ENCODE results near the gene FAM83B.
"Not testable (repeated sequence)": the region's sequence is repeated elsewhere in the genome, so short reads cannot be mapped to it uniquely, and the experiment has no call there.

Gene FAM83B

DNA sequence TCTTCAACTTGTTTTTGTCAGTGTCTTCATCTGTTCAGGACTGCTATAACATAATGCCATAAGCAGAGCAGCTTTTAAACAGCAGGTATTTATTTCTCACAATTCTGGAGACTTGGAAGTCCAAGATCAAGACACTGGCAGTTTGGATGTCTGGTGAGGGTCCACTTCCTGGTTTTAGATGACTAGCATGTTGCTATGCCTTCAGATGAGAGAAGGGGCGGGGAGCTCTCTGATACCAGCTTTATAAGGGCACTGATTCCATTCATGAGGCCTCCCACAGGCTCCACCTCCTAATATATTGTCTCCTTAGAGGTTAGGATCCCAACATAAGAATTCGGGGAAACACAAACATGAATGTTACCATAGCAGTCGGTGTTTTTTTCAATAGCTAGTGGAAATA is 52.9 kb downstream of the FAM83B start:
- no peak for DNase-seq

DNA sequence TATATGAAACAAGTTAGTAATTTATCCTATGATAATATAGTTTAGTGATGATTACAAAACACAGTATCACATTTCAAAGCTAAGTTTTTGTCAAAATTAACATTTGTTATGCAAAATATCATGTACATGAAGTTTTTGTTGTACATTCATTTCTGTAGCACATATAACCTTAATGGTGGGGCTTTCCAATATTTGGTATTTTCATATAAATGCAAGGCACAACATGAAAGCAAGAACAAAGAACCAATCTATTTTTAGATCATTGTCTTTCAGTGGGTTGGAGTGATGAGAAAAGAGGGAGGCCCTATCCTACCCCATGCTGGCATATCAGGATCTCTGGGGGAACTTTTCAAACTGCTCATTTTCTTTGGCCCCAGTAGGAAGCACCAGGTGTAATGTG is 53.4 kb downstream of the FAM83B start:
- DNase-seq = no peak

DNA sequence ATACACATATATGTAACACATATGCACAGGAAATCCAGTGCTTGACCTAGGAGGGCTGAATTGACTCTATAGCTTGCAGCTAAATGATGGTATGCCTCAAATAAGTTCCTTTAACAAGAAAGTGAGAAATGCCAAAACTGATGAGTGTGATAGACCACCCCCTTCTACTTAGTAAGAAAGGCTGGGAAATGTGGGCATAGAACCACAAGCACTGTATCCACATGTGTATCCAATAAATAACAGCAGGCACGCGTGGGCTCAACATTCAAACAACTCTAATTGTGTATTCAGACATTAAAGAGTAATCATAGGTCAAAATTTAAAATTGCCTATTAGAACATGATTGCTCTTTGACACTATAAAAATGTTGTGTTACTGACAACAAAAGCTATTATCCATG is 54.1 kb downstream of the FAM83B start:
- DNase-seq = no peak

DNA sequence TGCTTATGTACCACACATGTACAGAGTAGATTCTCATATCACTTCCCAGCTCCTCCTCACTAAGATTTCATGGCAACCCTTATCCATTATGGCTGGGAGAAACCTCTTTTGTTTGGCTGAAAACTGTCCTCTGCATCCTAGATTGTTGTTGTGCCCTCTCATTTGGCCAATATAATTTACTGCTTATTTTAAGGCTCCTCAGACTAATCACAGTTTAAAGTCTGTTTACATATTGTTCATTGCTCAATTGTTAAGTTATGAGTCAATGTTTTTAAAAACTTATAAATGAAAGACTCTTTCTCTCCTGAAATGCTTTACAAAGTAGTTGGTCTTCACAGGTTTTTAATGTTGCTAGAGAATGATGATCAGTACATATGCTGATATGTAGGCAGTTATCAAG is 57.3 kb downstream of the FAM83B start:
- DNase-seq = no peak

DNA sequence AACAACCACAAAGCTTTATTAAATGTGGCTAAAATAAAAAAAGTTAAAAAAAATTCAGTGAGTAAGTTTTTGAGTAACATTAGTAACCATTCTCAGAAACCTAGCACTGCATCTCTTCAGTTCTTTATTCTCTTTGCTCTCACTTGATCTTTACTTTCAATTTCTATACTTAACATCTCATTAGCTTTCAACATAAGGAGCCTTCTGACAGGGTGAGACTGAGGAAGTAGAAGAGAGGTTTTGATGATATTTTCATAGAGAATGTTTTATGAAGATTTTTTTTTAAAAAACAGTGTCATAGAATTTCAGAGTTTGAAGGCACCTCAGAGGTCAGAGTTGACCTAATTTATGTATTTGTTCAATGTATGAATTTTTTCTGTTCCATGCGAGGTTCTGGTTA is 60.8 kb downstream of the FAM83B start:
- no peak for DNase-seq

DNA sequence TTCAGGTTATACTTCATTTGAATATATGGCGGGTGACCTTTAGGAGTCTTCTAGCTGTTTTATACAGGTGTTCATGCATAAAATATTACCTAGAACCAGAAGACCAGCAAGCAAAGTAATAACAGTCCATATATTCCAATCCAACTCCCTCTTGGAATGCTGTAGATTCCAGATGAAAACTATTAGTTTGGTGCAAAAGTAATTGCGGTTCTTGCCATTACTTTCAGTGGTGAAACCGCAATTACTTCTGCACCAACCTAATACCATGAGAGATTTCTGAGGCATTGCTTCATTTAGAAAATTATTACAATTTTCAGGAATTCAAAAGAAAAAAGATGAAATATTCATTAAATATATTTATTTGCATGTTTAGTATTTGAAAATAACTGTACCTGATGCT is 62.6 kb downstream of the FAM83B start:
- DNase-seq = no peak

DNA sequence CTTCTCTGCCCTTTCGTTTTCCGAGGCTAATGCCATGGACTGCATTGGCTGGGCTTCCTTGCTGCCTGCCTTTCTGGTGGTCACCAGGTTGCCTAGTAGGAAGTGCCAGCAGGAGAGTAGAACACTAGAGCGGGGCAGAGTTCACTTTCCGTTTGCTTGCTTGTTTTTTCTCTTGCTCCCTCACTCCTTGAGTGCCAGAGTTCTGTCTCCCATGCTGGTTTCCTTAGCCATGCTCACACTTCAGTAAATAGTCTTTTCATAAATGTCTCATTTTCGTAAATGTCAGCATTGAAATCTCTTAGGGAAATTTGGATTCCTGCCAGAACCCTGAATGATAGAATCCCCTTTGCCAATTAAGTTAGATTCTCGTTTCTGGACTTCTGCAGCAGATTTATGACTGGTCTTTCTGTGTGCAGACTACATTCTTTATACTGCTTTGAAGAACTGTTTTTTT is 63.9 kb downstream of the FAM83B start:
- no peak for DNase-seq

DNA sequence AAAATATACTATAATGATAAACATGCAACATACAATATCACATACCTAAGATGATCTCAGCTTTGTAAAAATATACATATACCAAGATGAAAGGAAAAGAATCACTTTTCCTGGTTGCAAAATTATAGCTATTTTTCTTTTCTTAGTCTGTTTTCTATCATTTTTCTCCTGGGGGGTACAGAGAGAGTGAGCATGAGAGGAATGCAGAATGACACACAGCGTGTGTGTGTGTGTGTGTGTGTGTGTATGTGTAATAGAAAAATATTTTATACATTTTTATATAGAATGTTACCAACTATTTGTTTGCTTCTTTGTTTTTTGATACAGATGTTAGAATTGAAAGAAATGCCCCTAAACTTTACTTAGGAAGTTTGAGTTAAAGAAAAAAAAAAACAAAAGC is 64.3 kb downstream of the FAM83B start:
- DNase-seq = no peak

DNA sequence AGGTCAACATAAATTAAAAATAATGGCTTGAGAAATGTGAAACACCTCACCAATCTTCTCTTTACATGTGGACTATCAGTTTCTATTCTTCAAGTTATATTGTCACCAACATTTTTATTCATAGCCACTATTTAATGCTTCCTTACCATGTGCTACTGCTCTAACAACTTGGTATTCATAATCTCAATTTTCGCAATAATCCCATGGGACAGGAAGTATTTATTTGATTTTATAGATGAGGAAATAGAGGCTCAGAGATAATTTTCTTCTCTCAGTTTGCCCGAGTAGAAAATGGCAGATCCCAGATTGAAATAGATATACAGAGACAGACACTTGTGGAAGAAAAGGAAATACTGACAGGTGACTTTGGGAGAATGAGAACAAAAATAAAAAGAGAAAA is 66.6 kb downstream of the FAM83B start:
- no peak for DNase-seq

DNA sequence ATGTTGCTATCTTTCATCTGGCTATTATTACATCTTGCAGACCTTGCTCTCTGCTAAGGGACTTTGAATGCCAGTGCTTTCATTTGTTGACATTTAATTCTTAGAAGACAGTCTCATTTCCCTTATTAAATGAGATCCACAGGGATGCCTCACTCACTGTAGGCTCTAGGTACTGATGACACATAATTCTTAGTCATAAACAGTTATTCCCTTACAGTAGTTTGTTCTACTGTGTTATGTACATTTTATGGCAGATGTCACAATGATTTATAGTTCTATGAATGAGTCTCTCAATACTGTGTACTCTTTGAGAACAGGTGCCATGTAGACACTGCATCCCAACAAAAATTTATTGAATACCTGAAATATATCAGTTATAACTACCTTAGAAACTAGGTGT is 70.3 kb downstream of the FAM83B start:
- DNase-seq = no peak

DNA sequence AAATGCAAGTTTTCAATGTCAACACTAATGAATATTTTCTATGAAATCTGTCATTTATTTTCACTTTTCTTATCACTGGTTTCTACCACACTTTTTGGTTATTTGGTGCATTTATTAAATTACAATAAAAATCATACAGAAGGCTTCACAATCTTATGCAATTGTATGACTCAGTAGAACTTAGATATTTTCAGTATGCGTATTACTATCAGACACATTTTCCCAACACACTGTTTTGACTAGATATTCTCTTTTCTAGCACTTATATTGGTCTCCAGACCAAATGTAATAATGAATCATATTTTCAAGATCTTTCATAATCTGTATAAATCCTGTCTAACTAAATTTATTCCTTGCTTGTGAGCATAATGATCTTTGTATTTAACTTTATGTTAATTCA is 74.1 kb downstream of the FAM83B start:
- DNase-seq = no peak

DNA sequence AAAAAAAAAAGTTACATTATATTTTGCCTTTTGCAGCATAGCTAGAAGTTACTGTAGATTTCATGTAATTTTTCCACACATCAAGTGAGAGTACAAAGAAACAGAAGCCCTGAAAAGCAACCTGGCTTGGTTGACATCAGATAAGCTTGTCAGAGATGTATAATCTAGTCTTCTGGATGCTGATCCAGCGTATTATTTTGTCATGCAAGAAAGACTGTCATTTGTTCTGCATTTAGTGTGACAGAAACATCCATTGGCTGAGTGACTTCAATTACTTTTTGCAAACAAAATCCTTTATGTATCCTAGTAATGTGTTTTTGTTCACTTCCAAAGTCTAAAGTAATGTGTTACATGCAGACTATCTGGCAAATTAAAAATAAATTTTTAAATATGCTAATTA is 75.3 kb downstream of the FAM83B start:
- DNase-seq = no peak

DNA sequence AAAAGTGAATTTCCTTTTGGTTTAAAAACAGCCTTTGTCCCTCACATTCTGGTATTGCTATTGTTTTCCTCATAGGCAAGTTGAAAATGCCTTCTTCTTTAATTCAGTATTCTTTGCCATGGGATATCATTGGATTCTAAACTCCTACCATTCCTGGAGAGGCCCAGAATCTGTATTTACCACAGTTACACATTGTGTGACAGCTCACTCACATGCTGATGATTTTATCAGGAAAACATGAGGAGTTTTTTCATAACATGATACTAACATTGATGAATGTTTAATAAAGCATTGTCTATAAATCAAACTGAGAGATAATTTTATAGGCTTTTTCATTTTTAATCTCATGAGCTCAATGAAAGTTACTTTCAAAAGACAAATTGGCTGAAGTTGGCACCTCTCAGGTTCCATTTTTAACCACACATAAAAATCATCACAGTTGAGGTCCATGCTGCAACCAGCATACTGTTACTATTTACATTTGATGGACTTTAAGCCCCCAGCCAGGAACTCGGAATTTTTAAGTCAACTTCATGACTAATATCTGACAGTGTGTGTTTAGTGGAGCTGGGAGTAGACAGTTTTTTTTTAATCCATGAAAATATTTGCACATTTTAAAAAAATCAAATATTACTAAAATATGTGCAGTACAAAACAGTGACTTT is 82.8 kb downstream of the FAM83B start:
- DNase-seq = no peak

DNA sequence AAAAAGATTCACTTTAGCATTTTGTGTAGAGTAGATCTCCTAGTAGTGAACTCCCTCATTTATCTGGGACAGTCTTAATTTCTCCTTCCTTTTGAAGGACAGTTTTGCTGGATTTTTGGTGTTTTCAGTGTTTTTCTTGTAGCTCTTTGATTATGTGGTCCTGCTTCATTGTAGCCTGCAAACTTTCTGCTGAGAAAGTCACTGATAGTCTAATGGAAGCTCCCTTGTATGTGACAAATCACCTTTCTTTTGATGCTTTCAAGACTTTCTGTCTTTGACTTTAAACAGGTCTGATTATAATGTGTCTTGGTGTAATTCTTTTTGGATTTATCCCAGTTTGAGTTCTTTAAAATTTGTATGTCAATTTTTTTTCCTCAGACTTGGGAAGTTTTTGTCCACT is 86.1 kb downstream of the FAM83B start:
- no peak for DNase-seq

DNA sequence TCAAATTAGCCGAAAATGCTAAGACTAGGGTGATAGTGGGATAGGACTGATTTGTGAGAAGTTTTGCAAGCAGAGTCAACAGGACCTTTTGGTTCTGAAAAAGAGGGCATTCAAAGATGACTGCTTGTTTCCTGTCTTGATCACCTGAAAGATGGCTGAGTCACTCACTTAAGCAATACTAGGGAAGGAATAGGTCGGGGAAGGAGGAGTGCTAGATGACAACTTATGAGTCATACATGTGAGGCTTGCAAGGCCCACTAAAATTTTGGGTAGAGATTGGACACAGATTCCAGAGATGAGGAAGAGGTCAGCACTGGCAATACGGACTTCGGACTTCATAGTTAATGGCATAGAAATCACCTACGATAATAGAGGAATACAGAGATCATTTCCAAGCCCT is 89.2 kb downstream of the FAM83B start:
- no peak for DNase-seq

DNA sequence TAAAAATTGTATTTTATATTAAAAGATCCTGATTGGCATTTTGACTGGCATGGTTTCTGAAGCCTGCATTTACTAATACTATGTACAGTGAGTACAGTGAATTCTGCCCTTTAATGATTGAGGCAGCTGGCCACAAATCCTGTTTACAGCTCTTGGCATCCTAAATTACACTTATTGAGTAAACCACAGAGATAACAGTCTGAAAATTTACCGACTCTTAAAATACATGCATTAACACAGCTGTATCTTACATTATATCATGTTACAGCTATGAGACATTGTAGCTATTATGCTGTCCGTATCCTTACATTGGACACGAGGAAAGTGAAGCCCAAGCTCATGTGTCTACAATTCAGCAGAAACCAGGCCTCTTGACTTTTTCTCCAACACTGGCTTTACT is 90.8 kb downstream of the FAM83B start:
- DNase-seq = no peak

DNA sequence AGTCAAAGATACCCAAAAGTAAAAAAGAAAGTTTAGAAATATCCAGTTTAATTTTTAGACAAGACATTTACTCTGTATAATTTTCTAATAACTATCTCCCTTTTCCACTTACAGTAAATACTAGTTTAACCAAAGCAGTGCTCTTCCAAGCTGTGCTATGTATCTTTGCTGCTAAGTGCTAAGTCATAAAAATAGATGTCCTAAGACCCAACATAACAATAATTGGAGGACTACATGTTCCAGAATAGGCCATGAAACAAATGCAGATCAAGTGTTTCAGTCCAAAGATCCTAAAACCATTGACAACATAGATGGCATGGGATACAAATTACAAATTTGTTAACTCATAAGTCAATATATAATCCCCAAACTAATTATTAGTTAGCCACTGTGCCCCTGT is 111.1 kb downstream of the FAM83B start:
- DNase-seq = no peak

DNA sequence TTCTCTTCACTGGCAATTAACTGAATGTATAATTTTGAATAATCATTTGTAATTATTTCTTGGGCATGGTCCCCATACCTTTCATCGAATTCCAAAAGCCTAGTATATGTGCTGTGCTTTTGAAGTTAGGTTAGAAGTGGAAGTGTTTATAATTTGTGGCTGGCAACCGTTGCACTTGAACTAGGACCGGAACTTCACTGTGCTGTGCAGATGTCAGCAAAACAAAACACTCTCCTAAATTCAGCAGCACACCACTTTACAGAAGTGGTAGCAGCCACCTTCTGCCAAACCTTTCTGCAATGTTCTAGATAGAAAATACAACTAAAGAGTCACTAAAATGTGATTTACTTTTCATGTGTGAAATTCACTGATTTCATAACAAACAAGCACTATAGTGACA is 111.9 kb downstream of the FAM83B start:
- no peak for DNase-seq

DNA sequence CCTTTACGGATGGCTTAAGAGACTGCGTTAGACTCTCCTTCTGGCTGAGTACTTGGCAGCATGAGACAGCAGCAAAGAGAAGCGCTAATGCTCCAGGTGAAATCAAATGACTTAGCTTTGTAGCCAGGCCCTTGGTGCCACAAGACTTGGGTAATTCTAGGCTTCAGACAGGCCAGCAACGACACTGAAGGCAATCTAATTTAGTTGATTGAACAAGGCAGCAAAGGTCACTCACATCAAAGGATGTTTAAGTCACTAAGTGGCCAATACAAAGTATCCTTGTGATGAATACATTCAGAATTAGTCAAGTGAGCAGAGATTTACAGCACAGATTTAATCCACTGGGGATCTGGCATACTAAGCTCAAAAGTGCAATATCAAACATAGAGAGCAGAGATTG is 113.2 kb downstream of the FAM83B start:
- no peak for DNase-seq

DNA sequence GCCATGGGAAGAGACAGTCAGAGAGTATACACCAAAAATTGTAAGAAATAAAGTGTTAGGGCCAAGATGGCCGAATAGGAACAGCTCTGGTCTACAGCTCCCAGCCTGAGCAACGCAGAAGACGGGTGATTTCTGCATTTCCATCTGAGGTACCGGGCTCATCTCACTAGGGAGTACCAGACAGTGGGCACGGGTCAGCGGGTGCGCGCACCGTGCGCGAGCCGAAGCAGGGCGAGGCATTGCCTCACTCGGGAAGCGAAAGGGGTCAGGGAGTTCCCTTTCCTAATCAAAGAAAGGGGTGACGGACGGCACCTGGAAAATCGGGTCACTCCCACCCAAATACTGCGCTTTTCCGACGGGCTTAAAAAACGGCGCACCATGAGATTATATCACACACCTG is 114.8 kb downstream of the FAM83B start:
- not testable (repeated sequence) for DNase-seq

DNA sequence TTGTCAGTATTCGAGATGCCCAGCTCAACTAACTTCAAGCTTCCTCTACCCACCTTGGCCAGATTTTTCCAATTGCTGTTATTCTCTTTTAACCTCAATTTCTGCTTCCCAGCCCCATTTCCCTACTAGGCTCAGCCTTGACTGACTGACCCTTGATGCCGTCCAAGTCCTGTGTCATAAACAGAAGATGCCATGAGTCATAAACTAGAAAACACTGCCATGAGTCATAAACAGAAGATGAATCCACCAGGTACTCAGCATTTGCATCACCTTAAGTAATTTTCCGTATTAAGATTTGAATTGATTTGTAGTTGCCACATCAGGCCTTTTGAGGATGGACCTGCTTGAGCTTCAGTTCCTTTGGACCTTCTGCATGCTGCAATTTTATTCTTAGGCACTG is 123.8 kb downstream of the FAM83B start:
- DNase-seq = no peak

DNA sequence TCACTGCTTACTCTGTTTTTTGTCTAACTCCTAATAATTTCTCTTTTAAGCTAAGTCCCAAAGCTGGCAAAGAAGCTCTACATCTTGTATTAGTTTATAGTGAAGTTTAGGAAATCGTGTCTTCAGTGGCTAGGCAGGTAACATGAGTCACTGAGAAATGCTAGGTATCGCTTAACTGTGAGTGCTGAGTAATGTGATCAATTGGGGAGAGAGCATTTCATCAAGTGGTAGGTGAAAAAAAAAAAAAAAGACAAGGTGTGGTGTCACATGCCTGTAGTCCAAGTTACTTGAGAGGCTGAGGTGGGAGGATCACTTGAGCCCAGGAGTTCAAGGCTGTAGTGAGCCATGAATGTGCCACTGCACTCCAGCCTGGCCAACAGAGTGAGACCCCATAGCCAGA is 125.3 kb downstream of the FAM83B start:
- no peak for DNase-seq

DNA sequence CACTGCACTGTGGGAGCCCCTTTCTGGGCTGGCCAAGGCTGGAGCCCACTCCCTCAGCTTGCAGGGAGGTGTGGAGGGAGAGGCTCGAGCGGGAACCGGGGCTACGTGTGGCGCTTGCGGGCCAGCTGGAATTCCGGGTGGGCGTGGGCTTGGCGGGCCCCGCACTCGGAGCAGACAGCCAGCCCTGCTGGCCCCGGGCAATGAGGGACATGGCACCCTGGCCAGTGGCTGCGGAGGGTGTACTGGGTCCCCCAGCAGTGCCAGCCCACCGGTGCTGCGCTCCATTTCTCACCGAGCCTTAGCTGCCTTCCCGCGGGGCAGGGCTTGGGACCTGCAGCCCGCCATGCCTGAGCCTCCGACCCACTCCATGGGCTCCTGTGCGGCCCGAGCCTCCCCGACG is 132.6 kb downstream of the FAM83B start:
- not testable (repeated sequence) for DNase-seq

DNA sequence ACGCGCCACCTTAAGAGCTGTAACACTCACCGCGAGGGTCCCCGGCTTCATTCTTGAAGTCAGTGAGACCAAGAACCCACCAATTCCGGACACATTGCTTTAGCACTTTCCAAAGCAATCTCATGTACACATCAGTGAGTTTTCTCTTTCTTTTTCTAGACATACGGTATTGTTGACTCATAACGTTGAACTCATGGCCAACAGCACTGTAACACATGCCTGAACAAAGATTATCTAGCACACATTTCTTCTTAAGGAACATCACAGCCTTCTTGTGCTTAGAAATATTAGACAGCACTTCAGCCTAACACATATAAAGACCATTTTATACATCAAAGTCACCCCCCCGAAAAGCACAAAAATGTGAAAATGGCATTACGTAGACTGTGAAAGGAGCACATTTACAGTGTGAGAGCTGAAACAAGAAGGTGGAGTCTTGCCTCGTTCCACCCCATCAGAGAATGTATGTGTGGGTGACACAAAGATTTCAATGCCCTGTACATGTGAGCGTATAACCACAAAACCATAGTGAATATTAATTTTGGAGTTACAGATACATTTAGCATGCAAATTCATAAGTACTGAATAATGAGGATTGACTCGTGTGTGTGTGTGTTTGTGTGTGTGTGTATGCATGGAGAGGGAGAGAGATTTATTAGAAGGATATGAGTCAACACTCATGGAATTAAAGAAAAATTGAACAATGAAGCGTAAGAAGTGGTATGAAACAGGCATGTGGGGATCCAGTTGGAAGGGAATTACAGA is 134.1 kb downstream of the FAM83B start:
- no peak for DNase-seq

DNA sequence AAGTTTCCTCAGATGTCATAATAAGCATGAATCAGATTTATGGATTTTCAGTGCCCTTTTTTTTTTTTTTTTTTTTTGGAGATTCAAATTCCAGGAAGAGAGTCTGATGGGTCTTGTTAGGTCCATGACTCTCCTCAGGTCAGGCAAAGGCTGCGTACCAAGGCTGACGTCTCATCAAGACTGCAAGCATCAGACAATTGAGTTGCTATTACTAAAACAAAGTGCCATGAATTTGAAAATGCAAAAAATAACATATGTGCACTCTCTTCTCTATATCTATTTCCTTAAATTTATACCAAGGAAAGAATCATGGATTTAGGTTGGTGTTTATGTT is 134.7 kb downstream of the FAM83B start:
- DNase-seq = no peak
